ENCODE data around the gene IRF6. TPM values are rescaled to one million over a fixed set of nuclear protein-coding genes. Genes with fewer than 3 reads are reported as not detected.
A peak's percentile ranks its signal among the peaks of the same experiment; 100 is the strongest.

IRF6 gene
- polyA plus RNA-seq (2011; rRNA removed) (0.67 and 1.0 TPM in 2 replicates), polyA minus RNA-seq (2011; rRNA and poly(A)+ RNA removed) (1.6 and 2.1 TPM in 2 replicates)

DNA sequence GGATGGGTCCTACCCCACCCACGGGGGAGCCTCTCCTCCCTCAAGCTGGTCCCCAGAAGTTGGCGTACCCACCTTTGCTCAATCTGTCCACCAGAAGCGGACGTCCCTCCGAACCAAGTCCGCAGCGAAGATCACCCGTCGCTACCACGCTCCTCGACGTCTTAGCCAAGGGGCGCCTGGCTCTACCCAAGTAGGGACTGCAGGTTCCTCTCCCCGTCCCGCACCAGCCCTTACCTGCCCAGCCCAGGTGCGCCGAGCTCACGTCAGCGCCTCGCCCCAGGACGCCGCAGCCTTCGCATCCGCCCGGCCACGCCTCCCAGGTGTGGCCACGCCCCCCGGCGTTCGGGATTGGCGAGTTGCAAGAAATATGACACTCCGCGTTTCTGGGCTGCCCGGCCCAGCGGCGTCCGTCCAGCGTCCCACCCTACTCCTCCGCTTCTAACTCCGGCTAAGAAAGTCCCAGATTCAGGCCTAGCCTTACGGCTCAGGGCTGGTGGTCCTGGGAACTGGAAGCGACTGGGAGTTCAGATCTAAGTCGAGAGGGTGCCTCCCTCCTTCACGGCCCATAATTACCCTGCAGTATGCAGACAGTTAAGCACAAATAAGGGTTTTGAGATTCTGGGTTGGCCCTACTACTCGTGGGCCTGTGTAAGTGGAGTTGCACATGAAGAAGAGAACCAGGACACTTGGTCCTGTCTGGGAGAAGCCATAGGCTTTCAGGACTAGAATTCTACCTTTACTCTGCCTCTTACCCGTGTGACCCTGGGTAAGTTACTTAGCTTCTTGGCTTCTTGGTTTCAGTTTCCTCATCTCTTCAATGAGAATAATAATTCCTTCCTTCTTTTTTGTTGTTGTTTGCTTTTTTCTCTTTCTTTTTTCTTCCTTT lies at the start of gene IRF6:
Gene IRF6, minus strand, starts transcription at position 268 of the 886 bp plus-strand sequence. CDS start 4,729 bp downstream, outside the sequence.
- H3K27ac ChIP-seq (ENCODE audit: low read depth, low read length): no peak within 1 kb of the TSS
- CTCF ChIA-PET: interaction anchor here (0.6 to 5.9 kb wide), 4 partner anchors 18 to 160 kb away, joined by 3 to 85 read pairs (median 3); no protein-coding TSS in a partner anchor
- POLR2A ChIA-PET: no interaction called here
- no peak for DNase-seq (ENCODE audit: low read depth, low spot score)
- H3K9me3 ChIP-seq (ENCODE audit: control insufficient read depth, insufficient read depth, low read length): peaks cover 5% of the 10 kb centered on the region; the same call in 1 of the 2 replicates
- H3K27me3 ChIP-seq (ENCODE audit: control insufficient read depth, insufficient read depth, low read length): no peaks in the 10 kb centered on the region
- TF ChIP-seq CTCF (IDR thresholded peaks at IDR 0.05; ENCODE audit: low read depth, low read length): no peak
- peak within 1 kb of the TSS; percentile 54 for H3K4me3 ChIP-seq (ENCODE audit: low read depth, low read length)

DNA sequence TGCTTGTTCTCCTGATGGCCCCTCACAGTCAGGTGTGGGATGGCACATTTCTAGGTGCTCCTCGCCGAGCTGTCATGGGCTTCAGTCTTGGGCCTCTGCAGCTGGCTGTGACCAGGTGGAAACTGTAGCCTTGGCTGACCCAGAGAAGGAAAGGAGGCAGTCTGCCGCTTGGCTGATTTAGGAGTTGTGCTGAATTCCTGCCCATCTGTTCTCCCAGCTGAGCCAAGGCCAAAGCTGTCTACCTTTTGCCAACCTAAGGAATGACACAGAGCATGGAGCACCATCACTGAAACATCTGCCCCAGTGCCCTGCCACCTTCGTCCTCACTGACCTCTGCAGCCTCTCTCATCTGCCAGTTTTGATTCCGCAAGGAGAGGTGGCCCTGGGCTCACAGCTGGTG lies 49.7 kb upstream of the IRF6 start:
- Histone ChIP-seq H3K9me3 (ENCODE audit: control insufficient read depth, insufficient read depth, low read length) (peaks cover 4% of the 10 kb centered on the region), H3K27me3 (ENCODE audit: control insufficient read depth, insufficient read depth, low read length) (no peaks in the 10 kb centered on the region), H3K4me3 (ENCODE audit: low read depth, low read length) (no peak overlapping the region), H3K27ac (ENCODE audit: low read depth, low read length) (no peak overlapping the region)
- TF ChIP-seq CTCF (IDR thresholded peaks at IDR 0.05; ENCODE audit: low read depth, low read length): no peak
- no peak for DNase-seq (ENCODE audit: low read depth, low spot score)
- ChIA-PET POLR2A (interaction anchor here (0.6 kb wide), 1 partner anchor 28 kb away, joined by 3 read pairs; no protein-coding TSS in a partner anchor), CTCF (interaction anchor here (0.8 to 10.4 kb wide), 5 partner anchors 8 to 171 kb away, joined by 3 to 253 read pairs (median 4); no protein-coding TSS in a partner anchor)

GRCh38 chr1:209855006-209855405 lies 49.1 kb upstream of the IRF6 start:
- ChIA-PET POLR2A (no interaction called here), CTCF (interaction anchor here (0.5 to 2.2 kb wide), 6 partner anchors 9 to 456 kb away, joined by 3 to 18 read pairs (median 3); no protein-coding TSS in a partner anchor)
- Histone ChIP-seq H3K27me3 (ENCODE audit: control insufficient read depth, insufficient read depth, low read length) (no peaks in the 10 kb centered on the region), H3K27ac (ENCODE audit: low read depth, low read length) (no peak overlapping the region), H3K9me3 (ENCODE audit: control insufficient read depth, insufficient read depth, low read length) (peaks cover 4% of the 10 kb centered on the region), H3K4me3 (ENCODE audit: low read depth, low read length) (no peak overlapping the region)
- no peak for DNase-seq (ENCODE audit: low read depth, low spot score)
- no peak for TF ChIP-seq CTCF (IDR thresholded peaks at IDR 0.05; ENCODE audit: low read depth, low read length)

GRCh38 chr1:209854196-209854595 lies 48.3 kb upstream of the IRF6 start:
- CTCF ChIA-PET: interaction anchor here (0.6 to 2.2 kb wide), 4 partner anchors 30 to 456 kb away, joined by 3 to 18 read pairs (median 4); no protein-coding TSS in a partner anchor
- peaks cover 4% of the 10 kb centered on the region for H3K9me3 ChIP-seq (ENCODE audit: control insufficient read depth, insufficient read depth, low read length)
- H3K27ac ChIP-seq (ENCODE audit: low read depth, low read length): no peak overlapping the region
- DNase-seq (ENCODE audit: low read depth, low spot score): no peak
- no peaks in the 10 kb centered on the region for H3K27me3 ChIP-seq (ENCODE audit: control insufficient read depth, insufficient read depth, low read length)
- TF ChIP-seq CTCF (IDR thresholded peaks at IDR 0.05; ENCODE audit: low read depth, low read length): no peak
- POLR2A ChIA-PET: no interaction called here
- no peak overlapping the region for H3K4me3 ChIP-seq (ENCODE audit: low read depth, low read length)

- Histone ChIP-seq H3K9me3 (ENCODE audit: control insufficient read depth, insufficient read depth, low read length) (peaks cover 4% of the 10 kb centered on the region), H3K4me3 (ENCODE audit: low read depth, low read length) (no peak overlapping the region), H3K27ac (ENCODE audit: low read depth, low read length) (no peak overlapping the region), H3K27me3 (ENCODE audit: control insufficient read depth, insufficient read depth, low read length) (no peaks in the 10 kb centered on the region)
- CTCF ChIA-PET: interaction anchor here (0.8 to 2.2 kb wide), 3 partner anchors 30 to 136 kb away, joined by 3 to 18 read pairs (median 5); no protein-coding TSS in a partner anchor
- POLR2A ChIA-PET: no interaction called here
- no peak for TF ChIP-seq CTCF (IDR thresholded peaks at IDR 0.05; ENCODE audit: low read depth, low read length)
- DNase-seq (ENCODE audit: low read depth, low spot score): no peak
These were observed 47.7 kb upstream of the IRF6 start for GRCh38 chr1:209853676-209854075.
